Suppressor macrophage treated with lipopolysaccharide for 4 hours (primary cell): Measurements from ENCODE around the gene CISD3.

Experiments used
- DNase-seq: peaks from one replicate; pipeline ENCODE4 v3.0.0-alpha.2; 2020

CISD3 gene

GRCh38 chr17:38746004-38746848 lies 16.1 kb downstream of the CISD3 start:
- DNase-seq, result no peak

- DNase-seq, result no peak
These were observed 16.8 kb downstream of the CISD3 start for GRCh38 chr17:38746849-38747462.

GRCh38 chr17:38747463-38748148 lies 17.5 kb downstream of the CISD3 start:
- no peak for DNase-seq

GRCh38 chr17:38748149-38748891 lies 18.2 kb downstream of the CISD3 start, which contains the start of gene PCGF2:
Gene PCGF2, minus strand, starts transcription at chr17:38748336. Its CDS starts 7,934 bp downstream, at chr17:38740402.
- DNase-seq, result no peak

GRCh38 chr17:38748892-38749222 lies 18.7 kb downstream of the CISD3 start:
- DNase-seq, result no peak

GRCh38 chr17:38749223-38750043 lies 19.3 kb downstream of the CISD3 start:
- DNase-seq, result peak; percentile 53

- no peak for DNase-seq
These were observed 19.8 kb downstream of the CISD3 start for GRCh38 chr17:38750044-38750311.

GRCh38 chr17:38750312-38751121 lies 20.4 kb downstream of the CISD3 start:
- no peak for DNase-seq

- DNase-seq, result no peak
These were observed 21.1 kb downstream of the CISD3 start for GRCh38 chr17:38751144-38751807.

- DNase-seq, result peak; percentile 87
These were observed 21.7 kb downstream of the CISD3 start for GRCh38 chr17:38751808-38752307.

GRCh38 chr17:38752308-38753070 lies 22.3 kb downstream of the CISD3 start, which contains the start of gene PSMB3:
Gene PSMB3, plus strand, starts transcription at chr17:38752741. Its CDS starts 86 bp downstream, at chr17:38752827.
- DNase-seq, result peak; percentile 100

- DNase-seq, result no peak
These were observed 22.9 kb downstream of the CISD3 start for GRCh38 chr17:38753071-38753506.

- no peak for DNase-seq
These were observed 31.5 kb downstream of the CISD3 start for GRCh38 chr17:38761612-38762011.

- DNase-seq, result no peak
These were observed 32.1 kb downstream of the CISD3 start for GRCh38 chr17:38762231-38762630.

- DNase-seq, result no peak
These were observed 36.2 kb downstream of the CISD3 start for GRCh38 chr17:38766341-38766740.

GRCh38 chr17:38768417-38768816 lies 38.3 kb downstream of the CISD3 start:
- no peak for DNase-seq

GRCh38 chr17:38773258-38773657 lies 43.1 kb downstream of the CISD3 start:
- no peak for DNase-seq

- DNase-seq, result no peak
These were observed 47.6 kb downstream of the CISD3 start for GRCh38 chr17:38777641-38778250.
